HG03103 (cell line): ENCODE results near the gene CCDC69.
"Not testable (repeated sequence)": the region's sequence is repeated elsewhere in the genome, so short reads cannot be mapped to it uniquely, and the experiment has no call there.

ENCODE experiments used
- ATAC-seq: cut with Tn5 transposase; IDR thresholded peaks from one replicate; pipeline ENCODE4 v1.9.1; 2021; ENCODE audit warnings: low read depth; ENCODE audit not compliant: unreplicated experiment

Gene CCDC69, protein sequence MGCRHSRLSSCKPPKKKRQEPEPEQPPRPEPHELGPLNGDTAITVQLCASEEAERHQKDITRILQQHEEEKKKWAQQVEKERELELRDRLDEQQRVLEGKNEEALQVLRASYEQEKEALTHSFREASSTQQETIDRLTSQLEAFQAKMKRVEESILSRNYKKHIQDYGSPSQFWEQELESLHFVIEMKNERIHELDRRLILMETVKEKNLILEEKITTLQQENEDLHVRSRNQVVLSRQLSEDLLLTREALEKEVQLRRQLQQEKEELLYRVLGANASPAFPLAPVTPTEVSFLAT

GRCh38 chr5:151223447-151224264 lies at the start of gene CCDC69:
TSS of gene CCDC69 (minus strand) at chr5:151224092. CDS start at chr5:151223970, 122 bp downstream.
- ATAC-seq, result peak; percentile 62

- ATAC-seq, result no peak
These were observed 47.4 kb upstream of the CCDC69 start for GRCh38 chr5:151271336-151271735.

GRCh38 chr5:151270599-151270998 lies 46.7 kb upstream of the CCDC69 start:
- ATAC-seq, result peak; percentile 74

- ATAC-seq, result no peak
These were observed 43.8 kb upstream of the CCDC69 start for GRCh38 chr5:151267491-151268260.

DNA sequence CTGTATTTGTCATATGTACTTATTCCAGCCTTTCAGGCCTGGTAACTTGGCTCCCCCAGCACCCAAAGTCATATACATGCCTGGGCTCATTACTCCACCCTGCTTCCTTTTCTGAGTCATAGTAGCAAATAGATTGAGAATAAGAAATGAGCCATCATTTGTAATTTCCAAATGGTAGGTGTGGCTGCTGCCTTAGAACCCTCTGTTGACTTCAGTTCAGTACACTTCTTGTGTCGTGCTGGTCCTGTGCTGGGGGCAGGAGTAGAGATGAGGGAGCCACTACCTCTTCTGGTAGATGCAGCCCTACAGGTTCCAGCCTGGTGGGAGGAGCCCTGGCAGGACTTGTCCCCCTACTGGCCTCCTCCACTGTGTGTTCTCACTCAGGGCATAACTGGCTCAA lies 40.2 kb upstream of the CCDC69 start:
- no peak for ATAC-seq

DNA sequence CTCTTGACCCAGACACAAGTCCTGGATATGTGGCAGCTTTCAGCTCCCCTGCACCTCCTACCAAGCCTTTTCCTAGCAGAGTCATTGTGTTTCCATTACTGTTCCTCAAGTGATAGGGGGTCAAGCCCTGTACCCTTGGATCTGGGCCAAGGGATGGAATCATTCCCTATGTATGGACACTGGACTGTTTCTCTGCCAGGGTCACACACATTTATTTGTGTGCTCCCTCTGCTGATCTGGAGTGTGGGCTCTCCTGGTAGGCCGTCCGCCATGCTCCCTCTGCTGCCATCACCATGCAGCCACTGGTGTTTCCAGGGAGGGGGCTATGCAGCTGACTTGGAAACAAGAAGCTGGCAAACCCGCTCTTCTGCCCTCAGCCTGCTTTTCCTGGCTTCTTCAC lies 38.6 kb upstream of the CCDC69 start:
- ATAC-seq, result no peak

DNA sequence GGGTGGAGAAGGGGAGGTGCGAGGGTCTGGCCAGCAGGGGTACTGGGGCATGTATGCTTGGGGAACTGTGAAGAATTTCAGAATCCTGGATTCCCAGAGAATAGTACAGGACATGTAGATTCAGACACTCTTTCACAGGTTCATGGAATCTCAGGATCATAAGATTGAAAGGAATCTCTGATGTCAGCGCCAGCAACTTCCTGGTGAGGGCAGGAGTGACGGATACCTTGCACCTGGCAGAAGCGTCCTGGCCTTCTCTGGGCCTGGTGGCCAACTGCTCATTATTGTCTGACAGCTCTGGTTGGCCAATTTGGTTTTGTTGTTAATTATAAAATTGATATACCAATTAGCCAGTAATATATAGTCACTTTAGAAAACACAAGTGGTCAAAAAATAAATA lies 36.0 kb upstream of the CCDC69 start:
- no peak for ATAC-seq

- ATAC-seq, result no peak
These were observed 34.9 kb upstream of the CCDC69 start for GRCh38 chr5:151258816-151259215.

DNA sequence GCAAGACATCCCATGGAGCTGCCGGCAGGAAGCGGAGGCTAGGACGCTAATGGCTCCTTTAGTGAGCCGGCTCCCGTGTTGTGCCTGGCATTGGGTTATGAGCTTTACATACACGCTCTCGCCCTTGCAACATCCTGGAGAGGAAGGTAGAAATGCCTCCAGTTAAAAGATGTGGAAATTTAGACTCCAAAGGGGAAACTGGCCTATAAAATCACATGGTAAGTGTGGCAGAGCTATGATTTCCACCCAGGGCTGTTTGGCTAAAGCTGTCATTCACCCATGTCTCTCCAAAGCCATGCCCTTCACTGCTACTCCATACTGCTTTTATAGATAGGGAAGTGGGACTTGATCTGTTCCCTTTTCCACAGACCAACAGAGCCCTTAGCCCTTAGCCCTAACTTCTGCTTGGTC lies 34.3 kb upstream of the CCDC69 start:
- no peak for ATAC-seq

DNA sequence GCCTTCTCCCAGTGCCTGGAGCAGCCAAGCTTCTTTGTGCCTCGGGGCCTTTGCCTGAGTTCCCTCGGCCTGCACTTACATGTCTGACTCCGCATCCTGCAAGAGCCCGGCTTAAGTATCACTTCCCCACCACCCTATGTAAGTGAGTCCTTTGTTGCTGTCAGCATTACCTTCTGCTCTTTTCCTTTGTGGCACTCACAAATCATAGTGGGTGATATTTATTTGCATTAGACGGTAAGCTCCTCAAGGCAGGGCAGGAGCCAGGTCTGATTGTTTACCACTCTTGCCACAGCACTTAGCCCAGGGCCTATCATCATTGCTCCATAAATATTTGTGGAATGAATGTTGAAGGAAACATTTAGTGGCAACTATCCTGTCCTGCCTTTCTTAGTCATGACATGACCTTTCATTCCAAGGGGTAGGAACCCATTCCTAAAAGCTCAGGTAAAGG lies 33.9 kb upstream of the CCDC69 start:
- peak; percentile 25 for ATAC-seq

DNA sequence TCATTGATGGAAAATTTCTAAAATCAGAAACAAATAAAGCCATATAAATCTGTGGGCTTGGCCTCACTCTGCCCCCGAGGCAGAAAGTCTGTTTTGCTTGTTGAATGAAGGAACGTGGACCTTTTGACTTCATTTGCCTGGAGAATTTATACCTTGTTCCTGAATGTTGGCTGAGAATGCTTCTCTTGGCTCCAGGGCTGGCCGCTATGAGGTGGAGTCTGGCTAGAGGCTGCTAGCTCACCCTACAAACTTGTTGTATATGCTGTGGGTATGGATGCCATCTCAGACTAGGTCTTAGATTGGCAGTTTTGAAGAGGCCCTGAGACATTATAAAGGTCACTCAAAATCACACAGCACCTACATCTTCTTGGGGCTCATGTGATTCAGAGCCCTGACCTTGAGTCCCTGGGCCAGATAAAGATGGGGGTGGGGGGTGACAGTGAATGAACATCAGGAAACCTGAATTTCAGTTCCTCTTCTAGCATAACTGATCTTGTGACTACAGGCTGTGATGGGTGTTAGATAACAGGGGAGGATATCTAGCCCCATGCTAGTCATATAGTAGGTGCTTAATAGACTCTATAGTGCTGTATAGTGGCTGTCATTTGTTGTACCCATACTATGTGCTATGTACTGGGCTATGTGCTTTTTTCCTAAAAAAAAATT lies 31.9 kb upstream of the CCDC69 start:
- peak; percentile 42 for ATAC-seq

GRCh38 chr5:151254990-151255389 lies 31.1 kb upstream of the CCDC69 start:
- not testable (repeated sequence) for ATAC-seq

GRCh38 chr5:151254556-151254955 lies 30.7 kb upstream of the CCDC69 start:
- ATAC-seq, result no peak

DNA sequence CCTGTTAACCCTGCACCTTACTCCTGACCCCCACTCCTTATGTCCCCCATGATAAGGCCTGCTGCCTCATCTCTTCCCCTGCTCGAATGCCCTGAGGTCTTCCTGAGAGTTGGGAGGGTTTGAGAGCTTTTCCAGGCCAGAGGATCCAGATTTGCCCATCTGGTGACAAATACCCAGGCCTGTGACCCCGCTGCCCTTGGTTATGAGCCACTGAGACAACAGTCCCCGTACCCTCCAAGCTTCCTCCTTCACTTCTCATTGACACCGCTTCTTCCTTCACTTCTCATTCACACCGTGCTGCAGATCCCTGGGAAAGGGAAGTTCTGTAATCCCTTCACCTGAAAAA lies 29.7 kb upstream of the CCDC69 start:
- ATAC-seq, result no peak

DNA sequence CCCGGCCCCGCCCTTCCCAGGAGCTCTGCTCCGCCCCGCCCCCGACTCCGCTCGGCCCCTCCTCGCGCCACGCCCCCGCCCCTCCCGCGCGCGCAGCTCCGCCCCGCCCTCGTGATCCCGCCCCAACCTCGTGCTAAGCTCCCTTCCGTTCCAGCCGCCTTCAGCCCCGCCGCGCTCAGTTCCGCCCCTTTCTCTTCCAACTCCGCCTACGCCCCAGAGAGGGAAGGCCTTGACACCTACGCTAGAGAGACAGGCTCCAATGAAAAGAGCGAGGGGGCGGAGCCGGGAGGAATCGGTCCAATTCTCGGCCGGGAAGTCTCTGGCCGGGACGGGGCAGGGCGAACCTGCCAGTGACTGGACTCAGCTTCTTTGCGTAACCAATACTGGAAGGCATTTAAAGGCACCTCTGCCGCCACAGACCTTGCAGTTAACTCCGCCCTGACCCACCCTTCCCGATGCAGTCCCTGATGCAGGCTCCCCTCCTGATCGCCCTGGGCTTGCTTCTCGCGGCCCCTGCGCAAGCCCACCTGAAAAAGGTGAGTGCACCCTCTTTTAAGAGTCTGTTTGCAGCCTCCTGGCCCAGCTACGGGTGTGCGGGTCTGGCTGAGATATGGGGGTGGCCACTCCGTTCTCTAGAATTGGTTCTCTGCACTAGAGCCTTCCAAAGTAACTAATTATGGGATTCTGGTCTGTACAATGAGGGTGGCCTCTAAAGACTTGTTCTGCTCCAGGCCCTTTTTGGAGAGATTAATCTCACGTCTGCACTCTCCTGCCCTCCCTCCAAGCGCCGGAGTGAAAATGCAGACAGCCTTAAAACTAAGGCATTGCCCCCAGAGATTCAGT lies 29.1 kb upstream of the CCDC69 start, which contains the start of gene GM2A:
Gene GM2A, plus strand, starts transcription at position 424 of the 843 bp plus-strand sequence. Its CDS starts 32 bp downstream, at position 456.
- ATAC-seq, result peak; percentile 73

GRCh38 chr5:151251621-151252020 lies 27.7 kb upstream of the CCDC69 start:
- ATAC-seq, result no peak

DNA sequence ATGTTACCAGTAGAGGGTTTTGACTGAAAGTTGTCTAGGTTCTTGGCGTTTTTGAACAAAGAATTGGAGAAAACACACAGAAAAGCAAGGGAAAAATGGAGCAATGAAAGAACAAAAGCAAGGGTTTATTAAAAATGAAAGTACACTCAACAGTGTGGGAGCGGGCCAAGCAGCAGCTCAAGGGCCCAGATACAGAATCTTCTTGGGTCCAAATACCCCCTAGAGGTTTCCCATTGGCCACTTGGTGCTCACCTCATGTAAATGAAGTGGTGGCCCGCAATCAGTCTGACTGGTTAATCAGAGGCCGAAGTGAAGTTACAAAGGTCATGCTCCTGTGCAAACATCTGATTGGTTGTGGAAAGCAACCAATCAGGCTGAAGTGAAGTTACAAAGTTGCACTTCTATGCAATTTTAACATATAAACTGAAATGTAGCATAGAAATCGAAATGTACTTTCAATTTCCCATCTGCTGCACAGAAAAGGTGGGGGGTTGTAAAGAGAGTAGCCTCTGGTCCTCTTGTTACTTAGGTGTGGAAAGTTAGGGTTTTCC lies 27.2 kb upstream of the CCDC69 start:
- no peak for ATAC-seq

GRCh38 chr5:151250346-151251000 lies 26.6 kb upstream of the CCDC69 start:
- ATAC-seq, result no peak

- no peak for ATAC-seq
These were observed 25.4 kb upstream of the CCDC69 start for GRCh38 chr5:151249281-151249680.
